HEK293 (cell line): ENCODE data around the gene OR6B1.

Source experiments
- ZEB2 ChIP-seq: fragments of 450-650 bp; formaldehyde crosslinking; IDR thresholded peaks from 2 replicates; pipeline ENCODE4 v1.5.1; 2016; ENCODE audit warnings: missing biosample characterization, missing genetic modification characterization
- ZFP37 ChIP-seq: fragments of 450-650 bp; formaldehyde crosslinking; IDR thresholded peaks from 2 replicates; pipeline ENCODE4 v1.5.1; 2016; ENCODE audit warnings: missing biosample characterization, missing genetic modification characterization
- ZFP41 ChIP-seq: fragments of 450-650 bp; formaldehyde crosslinking; IDR thresholded peaks from 2 replicates; pipeline ENCODE4 v1.5.1; 2016; ENCODE audit warnings: missing biosample characterization, missing genetic modification characterization, borderline replicate concordance
- ZNF169 ChIP-seq: fragments of 450-650 bp; formaldehyde crosslinking; IDR thresholded peaks from 2 replicates; pipeline ENCODE4 v1.5.1; 2016; ENCODE audit warnings: missing biosample characterization, missing genetic modification characterization
- ZNF248 ChIP-seq: fragments of 450-650 bp; formaldehyde crosslinking; IDR thresholded peaks from 2 replicates; pipeline ENCODE4 v1.5.1; 2017; ENCODE audit warnings: missing biosample characterization, missing genetic modification characterization
- ZNF423 ChIP-seq: fragments of 450-650 bp; formaldehyde crosslinking; IDR thresholded peaks from 2 replicates; pipeline ENCODE4 v1.5.1; 2016; ENCODE audit warnings: missing biosample characterization, missing genetic modification characterization
- ZNF426 ChIP-seq: fragments of 450-650 bp; formaldehyde crosslinking; IDR thresholded peaks from 2 replicates; pipeline ENCODE4 v1.5.1; 2017; ENCODE audit warnings: missing biosample characterization, missing genetic modification characterization, mild to moderate bottlenecking, inconsistent platforms, moderate library complexity
- ZNF433 ChIP-seq: fragments of 450-650 bp; formaldehyde crosslinking; IDR thresholded peaks from 2 replicates; pipeline ENCODE4 v1.5.1; 2016; ENCODE audit warnings: missing biosample characterization, missing genetic modification characterization, low read depth
- ZNF768 ChIP-seq: fragments of 450-650 bp; formaldehyde crosslinking; IDR thresholded peaks from 2 replicates; pipeline ENCODE4 v1.5.1; 2018; ENCODE audit warnings: missing biosample characterization, mild to moderate bottlenecking, missing genetic modification characterization
- TF ChIP-seq, protein P1 (sequence below): fragments of 450-650 bp; formaldehyde crosslinking; IDR thresholded peaks from 2 replicates; pipeline ENCODE4 v1.5.1; 2016; ENCODE audit warnings: missing biosample characterization, missing genetic modification characterization
- TF ChIP-seq, protein P2 (sequence below): fragments of 450-650 bp; formaldehyde crosslinking; IDR thresholded peaks from 2 replicates; pipeline ENCODE4 v1.5.1; 2016; ENCODE audit warnings: missing biosample characterization, missing genetic modification characterization
- TF ChIP-seq, protein P3 (sequence below): fragments of 450-650 bp; formaldehyde crosslinking; IDR thresholded peaks from 2 replicates; pipeline ENCODE4 v1.5.1; 2016; ENCODE audit warnings: missing biosample characterization, missing genetic modification characterization

DNA sequence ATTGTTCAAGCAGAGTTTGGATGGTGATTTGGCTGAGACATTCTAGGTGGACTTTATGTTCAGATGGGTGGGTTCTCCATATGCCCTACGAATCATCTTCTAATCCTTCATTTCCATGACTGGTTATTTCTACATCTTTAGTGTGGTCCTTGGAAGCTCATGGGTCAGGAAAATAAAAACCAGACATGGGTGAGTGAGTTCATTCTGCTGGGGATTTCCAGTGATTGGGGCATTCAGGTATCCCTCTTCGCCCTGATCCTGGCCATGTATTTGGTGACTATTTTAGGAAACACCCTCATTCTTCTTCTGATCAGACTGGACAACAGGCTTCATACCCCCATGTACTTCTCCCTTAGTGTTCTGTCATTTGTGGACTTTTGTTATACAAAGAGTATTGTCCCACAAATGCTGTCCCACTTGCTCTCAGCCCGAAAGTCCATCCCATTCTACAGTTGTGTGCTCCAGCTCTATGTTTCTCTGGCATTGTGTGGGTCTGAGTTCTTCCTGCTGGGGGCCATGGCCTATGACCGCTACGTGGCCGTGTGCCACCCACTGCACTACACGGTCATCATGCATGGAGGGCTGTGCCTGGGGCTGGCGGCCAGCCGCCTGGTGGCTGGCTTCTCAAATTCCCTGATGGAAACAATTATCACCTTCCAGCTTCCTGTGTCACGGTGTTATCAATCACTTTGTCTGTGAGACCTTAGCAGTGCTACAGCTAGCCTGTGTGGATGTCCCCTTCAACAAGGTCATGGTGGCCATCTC, 19.2 kb upstream of the OR6B1 start:
- TF ChIP-seq ZFP41 (tag by site-specific recombination) (no peak), ZNF169 (no peak), ZFP37 (tag by site-specific recombination) (no peak), ZNF248 (tag by site-specific recombination) (no peak), ZNF768 (tag by site-specific recombination) (no peak), ZNF426 (no peak), ZNF433 (no peak), ZNF423 (tag by site-specific recombination) (no peak), ZEB2 (tag by site-specific recombination) (no peak)
- TF ChIP-seq, protein P1, sequence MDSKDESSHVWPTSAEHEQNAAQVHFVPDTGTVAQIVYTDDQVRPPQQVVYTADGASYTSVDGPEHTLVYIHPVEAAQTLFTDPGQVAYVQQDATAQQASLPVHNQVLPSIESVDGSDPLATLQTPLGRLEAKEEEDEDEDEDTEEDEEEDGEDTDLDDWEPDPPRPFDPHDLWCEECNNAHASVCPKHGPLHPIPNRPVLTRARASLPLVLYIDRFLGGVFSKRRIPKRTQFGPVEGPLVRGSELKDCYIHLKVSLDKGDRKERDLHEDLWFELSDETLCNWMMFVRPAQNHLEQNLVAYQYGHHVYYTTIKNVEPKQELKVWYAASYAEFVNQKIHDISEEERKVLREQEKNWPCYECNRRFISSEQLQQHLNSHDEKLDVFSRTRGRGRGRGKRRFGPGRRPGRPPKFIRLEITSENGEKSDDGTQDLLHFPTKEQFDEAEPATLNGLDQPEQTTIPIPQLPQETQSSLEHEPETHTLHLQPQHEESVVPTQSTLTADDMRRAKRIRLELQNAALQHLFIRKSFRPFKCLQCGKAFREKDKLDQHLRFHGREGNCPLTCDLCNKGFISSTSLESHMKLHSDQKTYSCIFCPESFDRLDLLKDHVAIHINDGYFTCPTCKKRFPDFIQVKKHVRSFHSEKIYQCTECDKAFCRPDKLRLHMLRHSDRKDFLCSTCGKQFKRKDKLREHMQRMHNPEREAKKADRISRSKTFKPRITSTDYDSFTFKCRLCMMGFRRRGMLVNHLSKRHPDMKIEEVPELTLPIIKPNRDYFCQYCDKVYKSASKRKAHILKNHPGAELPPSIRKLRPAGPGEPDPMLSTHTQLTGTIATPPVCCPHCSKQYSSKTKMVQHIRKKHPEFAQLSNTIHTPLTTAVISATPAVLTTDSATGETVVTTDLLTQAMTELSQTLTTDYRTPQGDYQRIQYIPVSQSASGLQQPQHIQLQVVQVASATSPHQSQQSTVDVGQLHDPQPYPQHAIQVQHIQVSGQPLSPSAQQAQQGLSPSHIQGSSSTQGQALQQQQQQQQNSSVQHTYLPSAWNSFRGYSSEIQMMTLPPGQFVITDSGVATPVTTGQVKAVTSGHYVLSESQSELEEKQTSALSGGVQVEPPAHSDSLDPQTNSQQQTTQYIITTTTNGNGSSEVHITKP = no peak
- TF ChIP-seq, protein P2, sequence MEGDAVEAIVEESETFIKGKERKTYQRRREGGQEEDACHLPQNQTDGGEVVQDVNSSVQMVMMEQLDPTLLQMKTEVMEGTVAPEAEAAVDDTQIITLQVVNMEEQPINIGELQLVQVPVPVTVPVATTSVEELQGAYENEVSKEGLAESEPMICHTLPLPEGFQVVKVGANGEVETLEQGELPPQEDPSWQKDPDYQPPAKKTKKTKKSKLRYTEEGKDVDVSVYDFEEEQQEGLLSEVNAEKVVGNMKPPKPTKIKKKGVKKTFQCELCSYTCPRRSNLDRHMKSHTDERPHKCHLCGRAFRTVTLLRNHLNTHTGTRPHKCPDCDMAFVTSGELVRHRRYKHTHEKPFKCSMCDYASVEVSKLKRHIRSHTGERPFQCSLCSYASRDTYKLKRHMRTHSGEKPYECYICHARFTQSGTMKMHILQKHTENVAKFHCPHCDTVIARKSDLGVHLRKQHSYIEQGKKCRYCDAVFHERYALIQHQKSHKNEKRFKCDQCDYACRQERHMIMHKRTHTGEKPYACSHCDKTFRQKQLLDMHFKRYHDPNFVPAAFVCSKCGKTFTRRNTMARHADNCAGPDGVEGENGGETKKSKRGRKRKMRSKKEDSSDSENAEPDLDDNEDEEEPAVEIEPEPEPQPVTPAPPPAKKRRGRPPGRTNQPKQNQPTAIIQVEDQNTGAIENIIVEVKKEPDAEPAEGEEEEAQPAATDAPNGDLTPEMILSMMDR (tag by site-specific recombination) = no peak
- TF ChIP-seq, protein P3, sequence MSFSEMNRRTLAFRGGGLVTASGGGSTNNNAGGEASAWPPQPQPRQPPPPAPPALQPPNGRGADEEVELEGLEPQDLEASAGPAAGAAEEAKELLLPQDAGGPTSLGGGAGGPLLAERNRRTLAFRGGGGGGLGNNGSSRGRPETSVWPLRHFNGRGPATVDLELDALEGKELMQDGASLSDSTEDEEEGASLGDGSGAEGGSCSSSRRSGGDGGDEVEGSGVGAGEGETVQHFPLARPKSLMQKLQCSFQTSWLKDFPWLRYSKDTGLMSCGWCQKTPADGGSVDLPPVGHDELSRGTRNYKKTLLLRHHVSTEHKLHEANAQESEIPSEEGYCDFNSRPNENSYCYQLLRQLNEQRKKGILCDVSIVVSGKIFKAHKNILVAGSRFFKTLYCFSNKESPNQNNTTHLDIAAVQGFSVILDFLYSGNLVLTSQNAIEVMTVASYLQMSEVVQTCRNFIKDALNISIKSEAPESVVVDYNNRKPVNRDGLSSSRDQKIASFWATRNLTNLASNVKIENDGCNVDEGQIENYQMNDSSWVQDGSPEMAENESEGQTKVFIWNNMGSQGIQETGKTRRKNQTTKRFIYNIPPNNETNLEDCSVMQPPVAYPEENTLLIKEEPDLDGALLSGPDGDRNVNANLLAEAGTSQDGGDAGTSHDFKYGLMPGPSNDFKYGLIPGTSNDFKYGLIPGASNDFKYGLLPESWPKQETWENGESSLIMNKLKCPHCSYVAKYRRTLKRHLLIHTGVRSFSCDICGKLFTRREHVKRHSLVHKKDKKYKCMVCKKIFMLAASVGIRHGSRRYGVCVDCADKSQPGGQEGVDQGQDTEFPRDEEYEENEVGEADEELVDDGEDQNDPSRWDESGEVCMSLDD (tag by site-specific recombination) = no peak
